Glomerular visceral epithelial cell (primary cell): ENCODE measurements around the gene DNER.

Source experiments
- DNase-seq: peaks from one replicate; pipeline ENCODE4 v3.0.0-alpha.2; 2016; ENCODE audit errors: extremely low spot score

Gene DNER

GRCh38 chr2:229443546-229444268 is 270.6 kb downstream of the DNER start:
- no peak for DNase-seq

GRCh38 chr2:229443141-229443540 is 271.2 kb downstream of the DNER start:
- DNase-seq, result no peak

GRCh38 chr2:229438430-229439159 is 275.8 kb downstream of the DNER start:
- no peak for DNase-seq

- no peak for DNase-seq
These were observed 276.9 kb downstream of the DNER start for GRCh38 chr2:229437467-229437866.

- no peak for DNase-seq
These were observed 280.2 kb downstream of the DNER start for GRCh38 chr2:229434187-229434586.

- DNase-seq, result no peak
These were observed 281.0 kb downstream of the DNER start for GRCh38 chr2:229433351-229433750.

- DNase-seq, result peak; percentile 8
These were observed 282.9 kb downstream of the DNER start for GRCh38 chr2:229431327-229431954.

- no peak for DNase-seq
These were observed 284.8 kb downstream of the DNER start for GRCh38 chr2:229429589-229429988.

- no peak for DNase-seq
These were observed 287.9 kb downstream of the DNER start for GRCh38 chr2:229426464-229426863.

GRCh38 chr2:229425598-229425997 is 288.8 kb downstream of the DNER start:
- no peak for DNase-seq

GRCh38 chr2:229422063-229422462 is 292.3 kb downstream of the DNER start:
- DNase-seq, result no peak

GRCh38 chr2:229419158-229419557 is 295.2 kb downstream of the DNER start:
- no peak for DNase-seq

- no peak for DNase-seq
These were observed 296.4 kb downstream of the DNER start for GRCh38 chr2:229417916-229418315.

GRCh38 chr2:229417176-229417575 is 297.2 kb downstream of the DNER start:
- DNase-seq, result no peak

- DNase-seq, result peak; percentile 6
These were observed 298.1 kb downstream of the DNER start for GRCh38 chr2:229416116-229416694.

- no peak for DNase-seq
These were observed 299.7 kb downstream of the DNER start for GRCh38 chr2:229414631-229415030.

GRCh38 chr2:229412686-229413085 is 301.7 kb downstream of the DNER start:
- no peak for DNase-seq

GRCh38 chr2:229410946-229411345 is 303.4 kb downstream of the DNER start:
- no peak for DNase-seq

GRCh38 chr2:229410264-229410663 is 304.1 kb downstream of the DNER start:
- DNase-seq, result no peak

GRCh38 chr2:229409751-229410181 is 304.6 kb downstream of the DNER start:
- no peak for DNase-seq

GRCh38 chr2:229408962-229409361 is 305.4 kb downstream of the DNER start:
- no peak for DNase-seq

GRCh38 chr2:229408356-229408755 is 306.0 kb downstream of the DNER start:
- DNase-seq, result peak; percentile 31
